Activated effector memory CD4-positive, alpha-beta T cell treated with anti-CD3 and anti-CD28 coated beads, Interleukin-2, amount 50 U/mL, for 16 hours (primary cell): Measurements from ENCODE around the gene SMC3.
"Not testable (repeated sequence)": the region's sequence is repeated elsewhere in the genome, so short reads cannot be mapped to it uniquely, and the experiment has no call there.

Experiments used
- DNase-seq: peaks from one replicate; pipeline ENCODE4 v3.0.0-alpha.2; 2020

Gene SMC3

DNA sequence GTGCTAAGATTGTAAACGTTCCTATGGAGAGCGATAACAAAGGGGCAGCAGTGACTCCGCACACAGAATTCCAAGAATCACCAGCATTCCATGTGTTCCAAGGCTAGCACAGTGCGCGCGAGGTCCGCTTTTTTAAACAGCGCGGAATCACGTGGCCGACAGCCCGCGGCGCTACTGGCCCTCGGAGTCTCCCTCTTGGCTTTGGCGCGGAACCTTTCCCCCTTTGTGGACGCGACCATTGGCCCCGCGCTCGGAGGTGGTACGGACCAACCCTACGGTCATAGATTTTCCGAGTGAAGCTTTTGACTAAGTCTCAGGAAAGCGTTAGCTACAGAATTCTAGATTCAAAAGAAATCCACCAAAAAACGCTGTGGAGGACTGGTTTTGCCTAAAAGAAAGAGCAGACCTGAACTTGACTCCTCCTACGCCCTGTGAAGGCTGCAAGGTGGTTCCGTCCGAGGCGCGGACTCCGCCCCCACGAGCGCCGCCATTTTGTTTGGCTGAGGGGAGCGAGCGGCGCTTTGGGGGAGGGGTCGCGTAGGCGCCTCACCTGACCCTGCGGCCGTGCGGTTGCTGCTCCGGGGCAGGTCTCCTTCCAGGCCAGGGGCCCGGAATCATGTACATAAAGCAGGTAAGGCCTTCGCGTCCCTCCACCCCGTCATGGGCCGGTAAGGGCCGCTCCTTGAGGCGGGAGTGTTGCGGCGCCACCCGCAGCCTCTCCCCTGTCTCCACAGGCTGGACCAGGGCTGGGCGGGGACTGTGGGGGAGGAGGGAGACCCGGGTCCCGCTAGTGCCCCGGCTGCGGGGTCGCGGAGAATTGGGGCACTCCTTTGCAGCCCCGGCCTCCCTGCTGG, at the start of gene SMC3:
Gene SMC3, plus strand, starts transcription at position 495 of the 854 bp plus-strand sequence. Its CDS starts 122 bp downstream, at position 617.
- peak; percentile 97 for DNase-seq

DNA sequence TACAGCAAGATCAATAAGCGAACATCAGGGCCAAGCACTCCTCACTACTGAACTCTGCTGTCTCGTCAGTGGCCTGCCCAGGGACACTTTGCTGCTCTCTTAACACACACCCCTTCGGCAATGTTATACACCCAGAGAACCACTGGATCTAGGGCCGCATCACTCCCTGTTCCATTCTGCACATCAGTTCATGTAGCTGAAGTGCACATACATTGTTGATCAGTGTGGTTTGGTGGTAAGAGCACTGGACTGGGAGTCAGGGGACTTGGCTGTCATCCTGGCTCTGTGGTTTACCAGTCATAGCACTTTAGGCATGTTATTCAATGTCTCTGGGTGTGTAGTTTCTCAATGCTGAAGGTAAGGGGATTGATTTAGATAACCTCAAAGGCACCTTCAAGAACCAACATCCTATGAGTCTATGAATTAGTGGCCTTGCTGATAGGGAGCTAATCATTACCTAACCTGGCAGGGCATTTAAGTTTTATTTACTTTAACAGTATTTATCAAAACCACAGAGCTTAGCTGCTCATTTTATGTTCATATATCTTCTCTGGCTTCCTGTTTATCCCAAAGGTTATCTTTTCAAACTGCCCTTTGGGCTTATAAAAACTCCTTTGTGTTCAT, 45.0 kb upstream of the SMC3 start:
- no peak for DNase-seq

DNA sequence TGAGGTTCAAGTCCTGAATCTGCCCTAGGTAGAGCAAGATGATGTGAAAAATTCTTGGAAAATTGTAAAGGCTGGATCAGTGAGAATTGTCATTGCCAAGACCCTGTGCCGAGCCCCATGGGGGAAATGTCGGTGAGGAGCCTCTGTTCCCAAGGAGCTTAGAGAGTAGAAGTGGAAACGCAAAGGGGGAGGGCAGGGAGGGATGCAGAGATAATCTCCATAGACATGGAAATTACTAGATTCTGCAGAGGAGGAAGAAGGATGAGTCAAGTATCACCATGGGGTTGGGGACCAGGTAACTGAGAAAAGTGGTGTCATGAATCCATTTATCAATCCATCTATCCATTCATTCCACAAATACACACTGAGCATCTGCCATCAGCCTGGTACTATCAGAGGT, 43.8 kb upstream of the SMC3 start:
- no peak for DNase-seq

DNA sequence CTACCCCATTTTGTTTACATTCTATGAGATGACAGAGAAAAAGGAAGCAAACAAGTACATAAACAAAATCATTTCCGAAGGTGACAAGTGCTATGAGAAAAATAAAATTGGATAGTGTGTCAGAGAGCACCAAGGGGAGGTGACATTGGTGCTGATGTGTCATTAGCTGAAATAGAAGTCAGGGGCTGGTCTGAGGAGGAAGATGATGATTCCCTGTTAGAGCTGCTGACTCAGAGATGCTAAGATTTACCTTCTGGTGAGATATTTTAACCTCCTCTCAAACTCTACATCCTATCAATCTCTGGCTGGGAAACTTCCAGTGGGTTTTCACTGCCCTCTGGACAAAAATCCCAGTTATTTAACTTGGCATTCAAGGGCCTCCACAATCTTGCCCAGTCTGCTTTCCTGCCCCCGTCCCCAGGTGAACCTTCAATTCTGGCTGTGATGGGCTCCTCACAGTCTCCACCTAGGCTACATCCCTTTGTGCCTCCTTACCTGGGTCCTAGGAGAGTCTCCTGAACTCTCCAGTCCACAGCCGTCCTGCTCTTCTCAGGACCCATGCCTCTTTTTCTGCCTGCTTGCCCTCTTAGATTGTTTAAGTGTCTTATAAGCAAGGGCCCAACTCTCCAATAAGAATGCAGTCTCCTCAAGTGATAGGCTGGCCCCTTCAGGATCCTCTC, 43.2 kb upstream of the SMC3 start:
- no peak for DNase-seq

DNA sequence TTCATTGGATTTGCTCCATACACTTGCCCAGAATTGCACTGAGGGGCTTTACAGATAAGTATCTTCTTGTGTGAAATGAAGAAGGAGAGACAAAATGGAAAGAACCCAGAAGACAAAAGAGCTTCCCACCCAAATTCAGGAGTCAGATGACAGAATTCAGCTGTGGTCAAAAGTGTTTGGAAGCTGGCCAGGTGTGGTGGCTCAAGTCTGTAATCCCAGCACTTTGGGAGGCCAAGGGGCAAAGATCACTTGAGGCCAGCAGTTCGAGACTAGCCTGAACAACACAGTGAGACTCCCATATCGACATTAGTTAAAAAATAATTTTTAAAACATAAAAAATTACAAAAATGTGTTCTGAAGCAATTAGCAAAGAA, 42.6 kb upstream of the SMC3 start:
- no peak for DNase-seq

DNA sequence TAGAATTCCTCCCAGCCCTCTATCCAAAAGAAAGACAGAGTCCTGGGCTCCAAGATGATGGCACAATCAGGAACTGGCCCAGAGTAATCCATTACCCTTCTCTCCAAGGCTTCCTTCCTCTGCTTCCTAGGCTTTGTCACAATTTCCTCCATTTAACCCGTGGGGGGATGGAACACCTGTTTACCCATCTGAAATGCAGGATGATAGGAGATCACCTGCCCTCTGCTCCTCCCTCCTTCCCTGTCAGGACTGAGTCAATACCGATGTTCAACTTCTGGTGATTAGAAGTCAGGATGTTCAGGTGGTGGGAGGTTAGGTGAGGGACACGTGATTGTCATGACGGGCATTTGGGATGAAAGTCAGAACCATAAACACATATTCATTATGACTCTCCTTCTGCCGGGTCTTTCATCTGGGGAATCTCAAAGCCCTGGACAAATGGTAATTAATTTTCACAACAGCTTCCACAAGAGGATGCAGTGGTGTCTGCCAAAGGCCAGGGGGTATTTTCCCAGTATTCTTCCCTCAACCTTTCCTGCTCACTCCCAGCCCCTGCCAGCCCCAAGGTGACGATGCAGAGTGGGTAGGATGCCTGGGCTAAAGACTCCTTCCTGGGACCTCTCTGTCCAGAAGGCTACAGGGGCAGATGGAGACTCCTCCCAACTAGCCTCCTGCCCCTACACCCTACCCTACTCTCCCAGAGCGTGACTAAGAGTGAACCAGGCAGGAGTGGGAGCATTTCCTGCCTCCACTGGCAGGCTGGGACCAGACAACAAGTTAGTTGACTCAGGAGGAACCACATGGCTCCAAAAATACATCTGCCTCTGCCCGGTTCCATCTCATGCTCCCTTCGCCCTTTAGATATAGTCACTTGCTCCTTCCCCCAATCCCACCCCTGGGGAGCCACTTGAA, 41.9 kb upstream of the SMC3 start:
- DNase-seq, result no peak

DNA sequence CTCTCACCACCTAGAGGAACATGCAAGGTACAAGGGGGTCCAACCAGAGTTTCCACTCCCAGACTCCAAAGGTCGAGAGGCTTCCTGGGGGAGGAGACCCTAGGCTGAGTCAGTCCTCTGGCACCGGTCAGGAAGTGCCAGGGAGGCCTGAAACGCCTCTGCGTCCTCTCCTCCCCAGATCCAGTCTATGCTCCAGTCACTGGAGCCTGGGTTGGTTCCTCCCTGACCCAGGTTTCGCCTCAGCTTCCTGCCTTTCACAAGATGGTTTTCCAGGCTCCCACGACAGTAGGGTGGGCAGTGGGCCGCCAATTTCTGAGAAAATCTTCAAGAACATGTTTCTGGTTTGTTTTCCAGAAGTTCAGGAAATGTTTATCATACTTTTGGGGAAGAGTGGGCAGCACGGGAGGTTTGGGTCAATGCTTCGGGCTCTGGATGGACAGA, 39.7 kb upstream of the SMC3 start:
- DNase-seq, result no peak

DNA sequence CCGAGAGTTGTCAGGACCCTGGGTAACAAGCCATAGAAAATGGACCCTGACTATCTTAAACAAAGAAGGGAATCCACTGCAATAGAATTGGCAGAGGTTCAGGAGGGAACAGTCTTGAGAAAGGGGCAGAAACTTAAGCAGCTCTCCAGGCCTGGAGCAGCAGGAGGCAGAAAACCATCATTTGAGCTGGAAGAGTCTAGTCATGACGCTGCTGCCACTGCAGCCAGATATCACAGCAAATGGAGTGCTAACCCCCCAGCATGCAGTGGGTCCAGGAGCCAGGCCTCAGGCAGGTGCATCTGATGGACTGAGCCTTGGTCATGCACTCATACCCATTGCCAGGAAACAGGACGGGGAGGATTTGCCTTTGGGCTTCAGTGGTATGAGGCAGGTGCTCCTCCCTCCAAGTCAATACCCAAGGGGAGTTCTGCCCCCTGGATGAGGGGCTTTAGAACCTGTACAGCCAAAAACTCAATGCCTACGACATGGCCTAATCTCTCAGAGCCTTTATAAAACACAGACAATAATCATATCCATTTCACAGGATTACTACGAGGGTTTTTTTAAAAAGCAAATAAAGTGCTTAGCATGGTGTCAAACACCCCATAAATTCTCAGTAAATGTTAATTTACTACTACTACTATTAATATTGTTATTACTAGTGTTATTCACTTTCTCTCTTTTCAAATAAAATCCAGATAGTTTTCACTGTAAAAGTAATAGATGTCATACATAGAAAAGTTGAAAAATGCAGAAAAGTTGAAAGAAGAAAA, 39.1 kb upstream of the SMC3 start:
- DNase-seq, result no peak

DNA sequence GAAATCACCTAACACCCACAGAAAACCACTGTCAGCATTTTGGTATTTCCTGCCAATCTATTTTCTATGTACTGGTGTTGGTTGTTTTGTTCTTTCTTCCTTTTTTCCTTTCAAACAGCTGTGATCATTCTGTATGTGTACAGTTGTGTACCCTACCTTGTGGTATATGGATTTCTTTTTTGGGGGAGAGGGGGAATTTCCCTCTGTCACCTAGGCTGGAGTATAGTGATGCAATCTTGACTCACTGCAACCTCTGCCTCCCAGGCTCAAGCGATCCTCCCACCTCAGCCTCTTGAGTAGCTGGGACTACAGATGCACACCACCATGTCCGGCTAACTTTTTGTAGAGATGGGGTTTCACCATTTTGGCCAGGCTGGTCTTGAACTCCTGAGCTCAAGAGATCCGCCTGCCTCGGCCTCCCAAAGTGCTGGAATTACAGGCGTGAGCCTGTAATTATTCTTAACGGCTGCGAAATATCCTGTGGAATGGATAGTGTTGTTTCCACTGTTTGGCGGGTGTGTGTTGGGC, 38.4 kb upstream of the SMC3 start:
- DNase-seq, result peak; percentile 74

DNA sequence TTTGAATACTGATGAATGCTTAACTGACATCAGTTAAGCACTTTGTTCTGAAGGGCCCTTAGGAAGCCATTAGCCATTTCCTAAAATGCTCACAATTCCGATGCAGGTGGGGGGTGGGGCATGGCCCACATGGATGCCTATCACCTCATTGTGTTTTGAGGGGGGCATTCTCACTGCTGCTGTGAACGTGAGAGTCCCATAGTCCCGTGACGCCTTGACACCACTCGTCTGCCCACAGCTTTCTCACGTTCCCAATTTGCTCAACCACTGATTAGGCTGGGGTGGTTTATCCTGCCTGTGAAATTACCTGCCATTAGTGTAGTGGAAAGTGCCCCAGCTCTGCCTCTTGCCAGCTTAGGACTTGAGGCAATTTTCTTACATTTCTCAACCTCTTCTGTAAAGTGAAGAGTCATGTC, 37.9 kb upstream of the SMC3 start:
- DNase-seq, result peak; percentile 71

DNA sequence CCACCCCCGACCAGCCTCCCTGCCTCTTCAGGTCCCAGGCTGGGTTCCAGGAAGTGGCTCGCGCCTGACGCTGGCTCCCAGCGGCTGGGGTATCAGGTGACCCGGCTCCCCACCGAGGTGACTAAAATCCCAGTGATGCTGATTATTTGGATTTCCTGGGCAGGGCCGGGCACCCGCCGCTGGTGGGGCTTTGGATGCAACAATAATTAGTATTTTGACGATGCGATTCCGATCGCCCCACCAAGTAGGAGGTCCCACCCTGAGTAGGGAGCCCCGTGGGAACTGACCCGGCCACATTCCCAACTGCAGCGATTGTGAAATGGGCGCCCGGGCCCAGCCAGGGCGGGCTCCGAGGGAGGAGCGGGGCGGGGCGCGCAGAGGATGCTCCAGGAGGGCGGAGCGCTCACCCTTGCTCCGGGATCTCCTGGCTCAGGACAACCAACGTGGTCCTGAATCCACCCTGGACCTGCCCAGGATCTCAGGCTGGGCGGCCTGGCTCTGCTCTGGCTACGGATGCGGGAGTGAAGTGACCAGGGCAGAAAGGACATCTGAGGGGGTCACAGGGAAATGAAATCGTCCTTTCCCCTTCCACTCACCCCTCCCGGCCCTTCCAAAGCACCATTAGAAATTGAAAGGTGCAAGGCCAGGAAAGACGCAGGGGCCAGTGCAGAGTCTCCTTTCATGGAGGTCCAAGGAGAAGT, 37.2 kb upstream of the SMC3 start:
- no peak for DNase-seq

DNA sequence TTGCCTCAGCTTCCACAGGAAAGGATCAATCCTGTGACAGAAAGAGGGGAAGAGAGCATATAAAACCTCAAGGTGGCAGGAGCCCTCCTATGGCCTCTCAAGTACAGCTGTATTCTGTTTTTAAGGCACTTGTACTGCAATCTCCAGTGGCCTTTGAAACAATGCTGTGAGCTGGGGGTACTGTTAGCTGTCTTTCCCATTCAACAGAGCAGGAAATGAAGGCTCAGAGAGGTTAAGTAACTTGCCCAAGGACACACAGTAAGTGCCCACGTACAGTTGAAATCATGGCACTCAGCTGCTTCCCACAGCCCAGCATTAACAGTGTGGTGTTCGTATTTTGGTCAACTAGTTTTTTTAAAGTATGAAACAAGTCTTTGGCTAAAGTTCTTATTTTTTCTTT, 35.8 kb upstream of the SMC3 start:
- no peak for DNase-seq

DNA sequence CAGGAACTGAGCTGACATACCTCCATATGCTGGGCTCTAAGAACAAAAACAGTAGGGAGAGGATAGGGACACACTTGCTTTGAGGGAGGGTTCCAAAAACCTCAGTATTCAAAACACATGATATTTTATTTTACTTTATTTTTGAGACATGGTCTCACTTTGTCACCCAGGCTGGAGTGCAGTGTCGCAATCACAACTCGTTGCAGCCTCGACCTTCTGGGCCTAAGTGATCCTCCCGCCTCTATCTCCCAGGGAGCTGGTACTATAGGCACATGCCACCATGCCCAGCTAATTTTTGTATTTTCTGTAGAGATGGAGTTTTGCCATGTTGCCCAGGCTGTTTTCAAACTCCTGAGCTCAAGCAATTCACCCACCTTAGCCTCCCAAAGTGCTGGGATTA, 34.9 kb upstream of the SMC3 start:
- not testable (repeated sequence) for DNase-seq

DNA sequence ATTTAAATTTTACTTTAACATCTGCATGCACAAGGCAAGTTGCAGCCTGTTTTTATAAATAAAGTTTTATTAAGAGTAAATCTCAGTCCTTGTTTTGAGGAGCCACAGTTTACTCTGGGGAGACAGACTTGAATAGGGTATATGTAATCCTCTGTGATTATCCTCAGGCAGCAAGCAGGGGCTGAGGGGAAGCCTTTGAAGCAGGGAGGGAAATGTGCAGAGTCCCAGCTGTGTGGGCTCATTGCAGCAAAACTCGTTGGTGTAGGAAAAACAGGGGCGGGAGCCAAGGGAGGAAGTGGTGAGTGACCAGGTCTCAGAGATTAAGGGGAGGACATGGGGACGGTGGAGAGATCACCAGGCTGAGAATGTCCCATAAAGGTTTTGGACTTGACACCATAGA, 34.3 kb upstream of the SMC3 start:
- DNase-seq, result no peak

DNA sequence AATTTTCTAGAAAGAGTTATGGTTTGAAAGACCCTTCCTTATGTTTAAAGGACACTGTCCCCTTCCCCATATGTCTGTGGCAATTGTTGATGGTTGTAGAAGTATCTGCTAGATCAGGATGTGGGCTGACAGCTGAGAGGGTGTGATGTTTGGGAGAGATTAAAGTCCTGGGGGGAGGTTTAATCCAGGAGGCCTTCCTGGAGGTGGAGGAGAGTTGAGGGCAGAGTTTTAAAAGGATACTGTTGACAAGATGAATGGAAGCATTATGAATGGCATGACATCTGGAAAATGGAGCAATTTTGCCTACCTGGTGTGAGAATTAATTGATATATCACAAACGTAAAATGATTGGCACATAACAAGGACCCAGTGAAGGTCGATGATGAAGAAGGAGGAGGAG, 32.9 kb upstream of the SMC3 start:
- no peak for DNase-seq

DNA sequence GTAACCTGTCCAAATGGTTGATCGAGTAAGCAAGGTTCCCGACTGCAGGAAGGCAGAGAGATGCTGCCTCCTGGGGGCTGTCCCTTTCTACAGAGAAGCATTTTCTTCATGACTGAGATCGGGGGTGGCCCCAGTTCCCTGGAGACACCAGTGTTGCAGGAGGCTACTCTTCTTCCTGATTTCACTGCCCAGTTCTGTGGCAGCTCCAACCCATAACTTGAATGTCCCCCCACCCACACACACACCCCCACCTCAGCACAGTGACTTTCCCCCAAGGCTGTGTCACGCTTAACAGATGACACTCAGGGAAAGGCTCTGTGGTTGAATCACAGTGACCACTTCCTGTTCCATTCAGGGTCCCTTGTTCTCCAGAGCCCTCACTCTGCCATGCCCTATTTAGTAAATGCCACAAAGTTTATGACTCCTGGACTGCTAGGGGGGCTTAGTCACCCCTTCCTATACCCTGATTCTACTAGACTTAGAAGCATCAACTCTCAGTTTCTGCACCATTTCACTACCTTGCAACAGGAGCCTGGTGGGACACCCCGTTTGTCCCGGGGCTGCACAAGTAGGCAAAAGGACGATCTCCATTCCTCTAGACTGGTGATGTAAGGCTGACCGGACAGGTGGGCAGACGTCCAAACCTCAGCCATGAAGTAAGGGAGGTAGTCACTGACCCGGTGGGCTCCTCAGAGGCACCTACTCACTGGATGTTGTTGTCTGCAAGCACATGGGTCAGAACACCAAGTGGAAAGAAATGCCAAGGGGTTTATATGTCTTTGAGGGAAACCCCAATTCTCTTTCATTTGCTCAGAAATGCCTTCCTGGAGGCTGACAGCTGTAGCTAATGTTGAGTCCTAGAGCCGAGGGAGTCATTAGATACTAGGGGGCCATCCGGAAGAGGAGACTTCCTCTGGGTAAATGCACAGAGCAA, 31.3 kb upstream of the SMC3 start:
- peak; percentile 83 for DNase-seq

DNA sequence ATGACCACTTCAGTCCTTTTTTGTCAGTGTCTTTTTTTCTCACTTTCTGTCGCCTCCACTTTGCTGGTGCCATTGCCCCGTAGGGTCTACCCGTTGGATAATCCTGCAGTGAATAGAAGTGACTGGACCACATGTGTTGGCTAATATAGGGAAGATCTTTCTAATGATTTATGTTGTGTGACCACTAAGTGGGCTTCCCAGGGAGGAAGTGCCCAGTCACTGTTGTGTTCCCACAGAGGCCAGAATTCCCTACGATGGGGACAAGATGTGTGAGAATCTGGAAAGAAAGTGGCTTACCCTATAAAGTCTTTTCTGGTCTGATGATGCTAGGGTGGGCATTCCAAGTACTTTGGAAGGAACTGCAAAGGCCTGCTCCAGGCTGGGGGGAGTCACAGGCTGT, 28.4 kb upstream of the SMC3 start:
- DNase-seq, result no peak

DNA sequence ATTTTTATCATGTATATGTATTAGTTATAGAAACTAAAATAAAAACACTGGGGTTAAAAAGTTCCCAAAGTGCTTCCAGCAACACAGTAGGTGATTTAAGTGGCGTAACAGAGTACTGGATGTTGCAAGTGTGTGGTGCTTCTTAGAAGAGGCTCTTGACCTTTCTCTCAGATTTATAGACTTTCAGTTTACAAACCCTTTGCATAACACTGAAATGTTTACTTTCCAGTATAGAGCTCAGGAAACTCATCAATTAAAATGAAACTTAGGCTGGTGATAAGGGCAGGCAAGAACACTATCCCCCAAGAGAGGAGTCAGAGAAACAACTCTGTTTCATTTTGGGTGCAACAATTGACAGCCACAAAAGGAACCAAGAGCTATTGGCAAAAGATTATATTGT, 27.5 kb upstream of the SMC3 start:
- no peak for DNase-seq

DNA sequence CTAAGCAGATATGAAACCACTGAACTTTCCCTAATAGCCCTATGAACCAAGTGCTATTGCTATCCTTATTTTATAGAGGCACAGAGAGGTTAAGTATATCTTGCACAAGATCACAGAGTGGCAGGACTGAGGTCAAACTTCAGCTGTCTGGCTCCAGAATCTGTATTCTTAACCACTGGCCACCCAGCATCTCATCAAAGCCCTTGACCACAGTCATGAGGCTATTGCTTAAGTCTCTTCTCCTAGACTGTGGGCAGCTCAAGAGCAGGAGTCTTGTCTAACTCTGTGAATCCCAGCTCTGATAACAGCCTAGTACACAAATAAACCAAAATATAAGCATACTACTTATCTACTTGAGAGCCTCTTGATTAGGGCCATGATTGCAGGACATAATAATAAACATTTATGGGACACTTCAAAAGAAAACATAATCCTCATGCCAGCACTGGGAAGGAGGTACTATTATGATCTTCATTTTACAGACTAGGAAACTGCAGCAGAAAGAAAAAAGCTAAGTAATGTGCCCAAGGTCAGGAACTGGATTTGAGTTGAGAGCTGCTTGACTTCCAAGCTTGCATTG, 22.4 kb upstream of the SMC3 start:
- no peak for DNase-seq

DNA sequence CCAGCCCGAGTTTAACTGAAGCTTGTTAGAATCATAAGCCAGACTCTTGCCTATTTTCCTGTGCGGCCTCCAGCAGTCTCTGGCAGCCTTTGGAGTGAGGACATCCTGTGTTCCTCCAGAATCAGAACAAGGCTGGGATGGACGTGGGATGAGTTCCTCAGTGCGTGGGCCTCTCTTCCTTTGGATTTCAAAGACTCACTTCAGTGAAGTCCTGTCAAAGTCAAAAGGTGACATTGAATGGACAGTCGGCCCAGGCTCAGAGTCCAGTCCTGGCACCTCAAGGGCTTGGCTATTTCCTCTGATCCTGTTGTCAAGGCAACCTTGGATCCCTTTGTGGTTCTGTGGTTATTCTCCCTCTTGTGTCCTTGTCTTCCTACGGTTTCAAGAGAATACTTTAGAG, 21.4 kb upstream of the SMC3 start:
- no peak for DNase-seq
